Measurements from ENCODE around the gene APOM.

- TF ChIP-seq CTCF (IDR thresholded peaks at IDR 0.05; ENCODE audit: low read length) (no peak), EZH2 (IDR thresholded peaks at IDR 0.05; ENCODE audit: borderline replicate concordance, low read length) (no peak)
Measured at GRCh38 chr6:31622684-31623091, 33.0 kb upstream of the APOM start.
